ENCODE data around the gene PKNOX2.

DNA sequence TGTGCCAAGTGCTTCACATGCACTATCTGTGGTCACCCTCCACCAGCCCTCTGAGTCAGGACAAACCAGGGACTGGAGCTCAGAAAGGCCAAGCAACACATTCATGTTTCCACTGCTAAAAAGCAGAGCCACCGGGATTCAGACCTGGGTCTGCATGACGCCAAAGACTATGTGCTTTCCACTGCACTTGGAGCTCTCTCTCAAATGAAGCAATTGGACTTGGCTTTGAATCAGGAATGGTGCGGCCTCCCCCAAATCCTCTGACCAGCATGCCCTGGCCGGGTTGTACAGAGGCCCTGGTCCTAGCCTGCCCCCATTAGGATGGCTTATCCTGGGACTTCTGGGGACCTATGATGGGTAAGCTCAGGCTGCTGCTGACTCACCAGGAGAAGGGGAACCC is 80.7 kb downstream of the PKNOX2 start:
- TF ChIP-seq, protein P1, sequence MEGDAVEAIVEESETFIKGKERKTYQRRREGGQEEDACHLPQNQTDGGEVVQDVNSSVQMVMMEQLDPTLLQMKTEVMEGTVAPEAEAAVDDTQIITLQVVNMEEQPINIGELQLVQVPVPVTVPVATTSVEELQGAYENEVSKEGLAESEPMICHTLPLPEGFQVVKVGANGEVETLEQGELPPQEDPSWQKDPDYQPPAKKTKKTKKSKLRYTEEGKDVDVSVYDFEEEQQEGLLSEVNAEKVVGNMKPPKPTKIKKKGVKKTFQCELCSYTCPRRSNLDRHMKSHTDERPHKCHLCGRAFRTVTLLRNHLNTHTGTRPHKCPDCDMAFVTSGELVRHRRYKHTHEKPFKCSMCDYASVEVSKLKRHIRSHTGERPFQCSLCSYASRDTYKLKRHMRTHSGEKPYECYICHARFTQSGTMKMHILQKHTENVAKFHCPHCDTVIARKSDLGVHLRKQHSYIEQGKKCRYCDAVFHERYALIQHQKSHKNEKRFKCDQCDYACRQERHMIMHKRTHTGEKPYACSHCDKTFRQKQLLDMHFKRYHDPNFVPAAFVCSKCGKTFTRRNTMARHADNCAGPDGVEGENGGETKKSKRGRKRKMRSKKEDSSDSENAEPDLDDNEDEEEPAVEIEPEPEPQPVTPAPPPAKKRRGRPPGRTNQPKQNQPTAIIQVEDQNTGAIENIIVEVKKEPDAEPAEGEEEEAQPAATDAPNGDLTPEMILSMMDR (IDR thresholded peaks at IDR 0.05 in 8 of 11, conservative IDR thresholded peaks at IDR 0.05 in 3 of 11), result no peak
- TF ChIP-seq POLR2A (IDR thresholded peaks at IDR 0.05), result no peak
